HepG2 (cell line): ENCODE results near the gene PLD3.

Experiments
- POLR2A ChIP-seq, 2 experiments: IDR thresholded peaks; 2 replicates each; pipeline ENCODE4 v1.6.1; 2011; ENCODE audit warnings: low read depth in 2 of 2, low read length in 2 of 2, mild to moderate bottlenecking in 1 of 2, moderate library complexity in 1 of 2; ENCODE audit not compliant: insufficient read depth in 1 of 2
- ZMYM2 ChIP-seq: sonication (generic); formaldehyde crosslinking; IDR thresholded peaks from 2 replicates; pipeline ENCODE4 v1.8.0; 2022; ENCODE audit warnings: mild to moderate bottlenecking, missing genetic modification reagents
- ZNF253 ChIP-seq: sonication (generic); formaldehyde crosslinking; IDR thresholded peaks from 2 replicates; pipeline ENCODE4 v1.8.0; 2022; ENCODE audit warnings: mild to moderate bottlenecking, missing genetic modification reagents, borderline replicate concordance
- TF ChIP-seq, protein P1 (sequence below): fragments of 450-650 bp; IDR thresholded peaks from 2 replicates; pipeline ENCODE4 v1.6.1; 2017; ENCODE audit warnings: mild to moderate bottlenecking

DNA sequence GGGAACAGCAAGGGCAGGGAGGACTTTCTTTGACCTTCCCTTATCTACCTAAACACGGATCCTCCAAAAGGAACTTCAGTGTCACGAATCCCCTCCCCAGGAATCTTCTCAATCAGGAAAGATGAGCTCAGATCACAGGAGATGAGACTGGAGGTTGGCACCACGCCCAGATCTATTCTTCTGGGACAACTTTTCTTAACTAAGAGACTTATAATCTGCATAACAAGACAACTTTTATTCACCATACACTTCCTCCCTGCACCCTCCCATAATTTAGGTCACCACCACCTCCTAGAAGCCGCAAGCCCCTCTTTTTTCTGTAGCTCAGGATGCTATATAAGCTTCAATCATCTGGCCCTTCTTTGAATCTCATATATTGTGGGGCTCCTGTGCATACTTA, 44.2 kb upstream of the PLD3 start:
- TF ChIP-seq POLR2A (IDR thresholded peaks at IDR 0.05; ENCODE audit: insufficient read depth in 1 of 2, low read depth in 2 of 2, low read length in 2 of 2) (no peak), ZNF253 (CRISPR knock-in tag) (no peak), ZMYM2 (no peak)
- TF ChIP-seq, protein P1, sequence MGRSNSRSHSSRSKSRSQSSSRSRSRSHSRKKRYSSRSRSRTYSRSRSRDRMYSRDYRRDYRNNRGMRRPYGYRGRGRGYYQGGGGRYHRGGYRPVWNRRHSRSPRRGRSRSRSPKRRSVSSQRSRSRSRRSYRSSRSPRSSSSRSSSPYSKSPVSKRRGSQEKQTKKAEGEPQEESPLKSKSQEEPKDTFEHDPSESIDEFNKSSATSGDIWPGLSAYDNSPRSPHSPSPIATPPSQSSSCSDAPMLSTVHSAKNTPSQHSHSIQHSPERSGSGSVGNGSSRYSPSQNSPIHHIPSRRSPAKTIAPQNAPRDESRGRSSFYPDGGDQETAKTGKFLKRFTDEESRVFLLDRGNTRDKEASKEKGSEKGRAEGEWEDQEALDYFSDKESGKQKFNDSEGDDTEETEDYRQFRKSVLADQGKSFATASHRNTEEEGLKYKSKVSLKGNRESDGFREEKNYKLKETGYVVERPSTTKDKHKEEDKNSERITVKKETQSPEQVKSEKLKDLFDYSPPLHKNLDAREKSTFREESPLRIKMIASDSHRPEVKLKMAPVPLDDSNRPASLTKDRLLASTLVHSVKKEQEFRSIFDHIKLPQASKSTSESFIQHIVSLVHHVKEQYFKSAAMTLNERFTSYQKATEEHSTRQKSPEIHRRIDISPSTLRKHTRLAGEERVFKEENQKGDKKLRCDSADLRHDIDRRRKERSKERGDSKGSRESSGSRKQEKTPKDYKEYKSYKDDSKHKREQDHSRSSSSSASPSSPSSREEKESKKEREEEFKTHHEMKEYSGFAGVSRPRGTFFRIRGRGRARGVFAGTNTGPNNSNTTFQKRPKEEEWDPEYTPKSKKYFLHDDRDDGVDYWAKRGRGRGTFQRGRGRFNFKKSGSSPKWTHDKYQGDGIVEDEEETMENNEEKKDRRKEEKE, result no peak
